ENCODE data around the gene METTL8.
A peak's percentile ranks its signal among the peaks of the same experiment; 100 is the strongest.

METTL8 gene, protein sequence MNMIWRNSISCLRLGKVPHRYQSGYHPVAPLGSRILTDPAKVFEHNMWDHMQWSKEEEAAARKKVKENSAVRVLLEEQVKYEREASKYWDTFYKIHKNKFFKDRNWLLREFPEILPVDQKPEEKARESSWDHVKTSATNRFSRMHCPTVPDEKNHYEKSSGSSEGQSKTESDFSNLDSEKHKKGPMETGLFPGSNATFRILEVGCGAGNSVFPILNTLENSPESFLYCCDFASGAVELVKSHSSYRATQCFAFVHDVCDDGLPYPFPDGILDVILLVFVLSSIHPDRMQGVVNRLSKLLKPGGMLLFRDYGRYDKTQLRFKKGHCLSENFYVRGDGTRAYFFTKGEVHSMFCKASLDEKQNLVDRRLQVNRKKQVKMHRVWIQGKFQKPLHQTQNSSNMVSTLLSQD

GRCh38 chr2:171433763-171434012 is at the start of gene METTL8:
TSS of gene METTL8 (minus strand) at chr2:171433990. CDS start at chr2:171392185, 41,805 bp downstream.
- TF ChIP-seq LEF1 (IDR thresholded peaks at IDR 0.05; ENCODE audit: borderline replicate concordance) (no peak; the same call in 1 of the 2 replicates), HDGF (IDR thresholded peaks at IDR 0.05; ENCODE audit: borderline replicate concordance) (no peak), SP1 (IDR thresholded peaks at IDR 0.05) (no peak), FOXK2 (IDR thresholded peaks at IDR 0.05) (no peak), CTBP1 (IDR thresholded peaks at IDR 0.05; ENCODE audit: borderline replicate concordance) (0 out of 2 replicates have a peak, but pooled peaks have one; percentile 6), PKNOX1 (IDR thresholded peaks at IDR 0.05) (no peak), NFRKB (IDR thresholded peaks at IDR 0.05) (no peak), L3MBTL2 (conservative IDR thresholded peaks at IDR 0.05) (no peak)
- DNase-seq (ENCODE audit: extremely low spot score), result no peak
- CTCF ChIA-PET, result interaction anchor here (0.5 to 1.0 kb wide), 5 partner anchors 26 to 722 kb away, joined by 3 to 4 read pairs (median 3); partner anchors contain the start of gene GORASP2
- POLR2A ChIA-PET, result interaction anchor here (0.5 to 2.8 kb wide), 12 partner anchors 14 to 560 kb away, joined by 3 to 21 read pairs (median 4); partner anchors contain the start of gene CYBRD1

DNA sequence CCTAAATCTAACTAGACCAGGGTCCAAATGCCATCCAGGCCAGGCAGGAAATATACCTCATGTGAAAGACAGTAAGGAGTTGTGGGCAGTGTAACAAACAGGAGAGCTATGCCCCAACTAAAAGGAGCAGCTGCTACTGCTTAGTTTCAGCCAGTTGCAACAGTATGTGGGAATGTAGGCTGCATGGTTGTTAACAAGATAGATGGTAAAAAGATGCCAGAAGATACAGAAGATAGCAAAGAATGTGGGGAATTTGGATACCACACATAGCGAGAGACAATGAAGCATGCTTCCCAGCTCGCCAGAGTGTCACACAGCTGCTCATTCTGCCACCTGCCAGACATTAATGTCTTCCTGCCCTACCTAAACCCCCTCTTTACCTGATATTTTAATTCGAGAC is 49.1 kb upstream of the METTL8 start:
- POLR2A ChIA-PET, result no interaction called here
- TF ChIP-seq ARNT (IDR thresholded peaks at IDR 0.05) (no peak), LEF1 (IDR thresholded peaks at IDR 0.05; ENCODE audit: borderline replicate concordance) (no peak), ZNF384 (IDR thresholded peaks at IDR 0.05) (no peak), SP1 (IDR thresholded peaks at IDR 0.05) (no peak), NFRKB (IDR thresholded peaks at IDR 0.05) (no peak)
- DNase-seq (ENCODE audit: extremely low spot score), result no peak
- CTCF ChIA-PET, result no interaction called here

- POLR2A ChIA-PET, result no interaction called here
- CTCF ChIA-PET, result no interaction called here
- TF ChIP-seq TARDBP (IDR thresholded peaks at IDR 0.05), result no peak
- no peak for TF ChIP-seq LEF1 (IDR thresholded peaks at IDR 0.05; ENCODE audit: borderline replicate concordance)
- TF ChIP-seq SUZ12 (IDR thresholded peaks at IDR 0.05), result no peak
- TF ChIP-seq CTBP1 (IDR thresholded peaks at IDR 0.05; ENCODE audit: borderline replicate concordance), result no peak
- TF ChIP-seq ZNF384 (IDR thresholded peaks at IDR 0.05), result no peak
- no peak for TF ChIP-seq L3MBTL2 (conservative IDR thresholded peaks at IDR 0.05)
- TF ChIP-seq FOXA1 (IDR thresholded peaks at IDR 0.05), result no peak
- TF ChIP-seq NFRKB (IDR thresholded peaks at IDR 0.05), result no peak
- TF ChIP-seq HDGF (IDR thresholded peaks at IDR 0.05; ENCODE audit: borderline replicate concordance), result no peak
- no peak for TF ChIP-seq FOXM1 (IDR thresholded peaks at IDR 0.05; ENCODE audit: borderline replicate concordance)
- TF ChIP-seq PKNOX1 (IDR thresholded peaks at IDR 0.05), result no peak
- no peak for TF ChIP-seq SP1 (IDR thresholded peaks at IDR 0.05)
- TF ChIP-seq ARNT (IDR thresholded peaks at IDR 0.05), result no peak
- no peak for DNase-seq (ENCODE audit: extremely low spot score)
Observed at GRCh38 chr2:171482308-171482707, 48.5 kb upstream of the METTL8 start.

DNA sequence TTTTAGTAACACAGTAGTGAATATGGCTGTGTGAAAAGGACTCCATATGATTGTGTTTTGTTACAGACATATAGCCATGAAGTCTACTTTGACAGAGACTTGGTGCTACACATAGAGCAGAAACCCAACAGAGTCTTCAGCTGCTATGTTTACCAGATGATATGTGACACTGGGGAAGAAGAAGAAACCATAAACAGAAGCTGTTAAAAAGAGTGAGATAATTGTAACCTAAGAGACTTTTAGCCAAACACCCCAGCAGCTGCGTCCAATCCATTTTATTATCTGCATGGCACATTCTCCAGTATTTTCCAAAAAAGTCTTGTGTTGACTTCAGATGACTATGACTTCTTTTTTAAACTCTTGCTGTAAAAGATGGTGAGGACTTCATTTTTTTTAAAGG is 47.1 kb upstream of the METTL8 start:
- no peak for TF ChIP-seq ZNF384 (IDR thresholded peaks at IDR 0.05)
- TF ChIP-seq ELF4 (IDR thresholded peaks at IDR 0.05), result no peak
- TF ChIP-seq L3MBTL2 (conservative IDR thresholded peaks at IDR 0.05), result no peak
- TF ChIP-seq BHLHE40 (IDR thresholded peaks at IDR 0.05; ENCODE audit: borderline replicate concordance), result no peak
- no peak for TF ChIP-seq PKNOX1 (IDR thresholded peaks at IDR 0.05)
- TF ChIP-seq FOXA1 (IDR thresholded peaks at IDR 0.05), result no peak
- no peak for TF ChIP-seq NFRKB (IDR thresholded peaks at IDR 0.05)
- no peak for TF ChIP-seq HDGF (IDR thresholded peaks at IDR 0.05; ENCODE audit: borderline replicate concordance)
- no peak for TF ChIP-seq SUZ12 (IDR thresholded peaks at IDR 0.05)
- TF ChIP-seq FOXM1 (IDR thresholded peaks at IDR 0.05; ENCODE audit: borderline replicate concordance), result no peak
- TF ChIP-seq TARDBP (IDR thresholded peaks at IDR 0.05), result no peak
- TF ChIP-seq ARNT (IDR thresholded peaks at IDR 0.05), result no peak
- no peak for TF ChIP-seq SP1 (IDR thresholded peaks at IDR 0.05)
- TF ChIP-seq LEF1 (IDR thresholded peaks at IDR 0.05; ENCODE audit: borderline replicate concordance), result no peak
- no peak for TF ChIP-seq CTBP1 (IDR thresholded peaks at IDR 0.05; ENCODE audit: borderline replicate concordance)
- TF ChIP-seq FOXK2 (IDR thresholded peaks at IDR 0.05), result no peak
- DNase-seq (ENCODE audit: extremely low spot score), result no peak
- CTCF ChIA-PET, result interaction anchor here (0.6 kb wide), 1 partner anchor 344 kb away, joined by 3 read pairs; no protein-coding TSS in a partner anchor
- POLR2A ChIA-PET, result no interaction called here

GRCh38 chr2:171479154-171479814 is 45.5 kb upstream of the METTL8 start:
- no peak for DNase-seq (ENCODE audit: extremely low spot score)
- POLR2A ChIA-PET, result no interaction called here
- TF ChIP-seq SP1 (IDR thresholded peaks at IDR 0.05) (no peak), CTBP1 (IDR thresholded peaks at IDR 0.05; ENCODE audit: borderline replicate concordance) (no peak), FOXK2 (IDR thresholded peaks at IDR 0.05) (no peak), PKNOX1 (IDR thresholded peaks at IDR 0.05) (no peak), NFRKB (IDR thresholded peaks at IDR 0.05) (no peak), ARNT (IDR thresholded peaks at IDR 0.05) (no peak), FOXA1 (IDR thresholded peaks at IDR 0.05) (no peak)
- CTCF ChIA-PET, result no interaction called here

Data from HEK293T (cell line).